ENCODE results near the gene COLEC11. TPM values are rescaled to one million over a fixed set of nuclear protein-coding genes. Genes with fewer than 3 reads are reported as not detected.

The COLEC11 gene
- total and polyA plus RNA-seq, 9 of the 15 experiments (the other 6 are each of a cell fraction or from before 2014, with no cell fraction given): 0.32 to 4.3 (median 1.8) TPM

DNA sequence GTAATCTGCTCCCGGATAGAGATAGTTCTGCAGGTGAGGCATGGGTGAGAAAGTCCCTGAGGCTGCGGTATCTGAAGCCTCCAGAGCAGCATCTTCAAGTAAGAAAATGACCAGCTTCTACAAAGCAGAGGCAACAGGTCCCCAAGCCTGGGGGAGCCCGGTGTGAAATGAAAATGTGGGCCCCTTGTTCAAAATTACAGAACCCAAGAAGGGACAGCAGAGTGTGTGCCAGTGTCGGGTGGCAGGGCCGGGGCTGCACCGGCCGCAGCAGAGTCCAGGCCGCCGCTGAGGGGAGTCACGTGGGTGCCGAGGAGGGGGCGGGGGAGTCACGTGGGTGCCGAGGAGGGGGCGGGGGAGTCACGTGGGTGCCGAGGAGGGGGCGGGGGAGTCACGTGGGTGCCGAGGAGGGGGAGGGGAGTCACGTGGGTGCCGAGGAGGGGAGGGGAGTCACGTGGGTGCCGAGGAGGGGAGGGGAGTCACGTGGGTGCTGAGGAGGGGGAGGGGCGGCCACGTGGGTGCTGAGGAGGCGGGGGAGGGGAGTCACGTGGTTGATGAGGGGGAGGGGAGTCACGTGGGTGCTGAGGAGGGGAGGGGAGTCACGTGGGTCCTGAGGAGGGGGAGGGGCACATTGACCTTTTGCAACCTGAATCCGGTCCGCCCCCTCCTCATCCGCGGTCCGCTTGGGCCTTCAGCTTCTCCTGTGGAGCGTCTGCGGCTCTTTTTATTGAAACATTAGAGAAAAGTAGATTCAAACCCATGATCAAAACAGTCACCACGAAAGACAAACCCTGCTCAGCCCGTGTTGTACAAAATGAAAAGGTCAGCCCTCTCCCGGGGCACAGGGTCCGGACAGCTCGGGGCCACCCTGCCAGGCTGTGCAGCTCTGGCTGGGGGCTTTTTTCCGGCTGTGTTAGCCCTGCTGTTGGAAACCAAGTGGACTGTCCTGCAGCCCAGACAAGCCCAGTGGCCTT is 10.4 kb downstream of the COLEC11 start (continued):
- TF ChIP-seq KLF13 (tag; IDR thresholded peaks at IDR 0.05; ENCODE audit: borderline replicate concordance, low read depth) (no peak), SRF (CRISPR knock-in tag; IDR thresholded peaks at IDR 0.05) (no peak), ZMIZ1 (IDR thresholded peaks at IDR 0.05; ENCODE audit: low read depth in 2 of 2, low read length in 2 of 2) (no peak; a peak in 1 of 4 replicates), ZNF699 (CRISPR knock-in tag; IDR thresholded peaks at IDR 0.05; ENCODE audit: insufficient replicate concordance) (no peak), CTBP1 (IDR thresholded peaks at IDR 0.05; ENCODE audit: borderline replicate concordance) (no peak), SMAD4 (CRISPR knock-in tag; conservative IDR thresholded peaks at IDR 0.05) (no peak; the same call in 1 of the 2 replicates), ZNF134 (CRISPR knock-in tag; conservative IDR thresholded peaks at IDR 0.05) (no peak), POLR2B (IDR thresholded peaks at IDR 0.05; ENCODE audit: low read depth, partially characterized antibody) (no peak), DDX20 (tag; IDR thresholded peaks at IDR 0.05; ENCODE audit: low read depth) (no peak), PPARD (CRISPR knock-in tag; IDR thresholded peaks at IDR 0.05) (no peak), FOS (IDR thresholded peaks at IDR 0.05; ENCODE audit: extremely low read depth, insufficient read length) (no peak), KLF16 (IDR thresholded peaks at IDR 0.05) (no peak), XRCC5 (IDR thresholded peaks at IDR 0.05; ENCODE audit: low read depth, low read length) (no peak), ZNF507 (tag; conservative IDR thresholded peaks at IDR 0.05) (no peak), E2F1 (CRISPR knock-in tag; IDR thresholded peaks at IDR 0.05) (no peak), DNMT1 (IDR thresholded peaks at IDR 0.05) (no peak), HCFC1 (IDR thresholded peaks at IDR 0.05; ENCODE audit: low read depth, low read length) (no peak; the same call in 1 of the 2 replicates), TRIM24 (IDR thresholded peaks at IDR 0.05) (peak; percentile 68 to 71)
- TF ChIP-seq, protein P1, sequence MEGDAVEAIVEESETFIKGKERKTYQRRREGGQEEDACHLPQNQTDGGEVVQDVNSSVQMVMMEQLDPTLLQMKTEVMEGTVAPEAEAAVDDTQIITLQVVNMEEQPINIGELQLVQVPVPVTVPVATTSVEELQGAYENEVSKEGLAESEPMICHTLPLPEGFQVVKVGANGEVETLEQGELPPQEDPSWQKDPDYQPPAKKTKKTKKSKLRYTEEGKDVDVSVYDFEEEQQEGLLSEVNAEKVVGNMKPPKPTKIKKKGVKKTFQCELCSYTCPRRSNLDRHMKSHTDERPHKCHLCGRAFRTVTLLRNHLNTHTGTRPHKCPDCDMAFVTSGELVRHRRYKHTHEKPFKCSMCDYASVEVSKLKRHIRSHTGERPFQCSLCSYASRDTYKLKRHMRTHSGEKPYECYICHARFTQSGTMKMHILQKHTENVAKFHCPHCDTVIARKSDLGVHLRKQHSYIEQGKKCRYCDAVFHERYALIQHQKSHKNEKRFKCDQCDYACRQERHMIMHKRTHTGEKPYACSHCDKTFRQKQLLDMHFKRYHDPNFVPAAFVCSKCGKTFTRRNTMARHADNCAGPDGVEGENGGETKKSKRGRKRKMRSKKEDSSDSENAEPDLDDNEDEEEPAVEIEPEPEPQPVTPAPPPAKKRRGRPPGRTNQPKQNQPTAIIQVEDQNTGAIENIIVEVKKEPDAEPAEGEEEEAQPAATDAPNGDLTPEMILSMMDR (IDR thresholded peaks at IDR 0.05 in 2 of 3, conservative IDR thresholded peaks at IDR 0.05 in 1 of 3; ENCODE audit: insufficient read depth in 2 of 3, low read depth in 1 of 3, low read length in 3 of 3): no peak
